H1 (cell line): ENCODE measurements around the gene RELN. TPM values are rescaled to one million over a fixed set of nuclear protein-coding genes. Genes with fewer than 3 reads are reported as not detected.

ENCODE experiments used
- CHD2 ChIP-seq: IDR thresholded peaks from 2 replicates; pipeline ENCODE4 v1.6.1; 2012; ENCODE audit warnings: low read length, improper control_type of control experiment
- CHD7 ChIP-seq: fragments of 300-600 bp; sonication (generic); IDR thresholded peaks from 2 replicates; pipeline ENCODE4 v1.7.1; 2012; ENCODE audit warnings: low read length, moderate library complexity, mild to moderate bottlenecking, inconsistent platforms; ENCODE audit not compliant: insufficient replicate concordance
- CTBP2 ChIP-seq: IDR thresholded peaks from 2 replicates; pipeline ENCODE4 v1.7.0; 2011; ENCODE audit warnings: borderline replicate concordance, mild to moderate bottlenecking, moderate library complexity, mixed read lengths, low read length; ENCODE audit not compliant: insufficient read depth, insufficient read length
- E2F6 ChIP-seq: IDR thresholded peaks from 2 replicates; pipeline ENCODE4 v1.6.1; 2012; ENCODE audit warnings: inconsistent platforms
- GABPA ChIP-seq: IDR thresholded peaks from 2 replicates; pipeline ENCODE4 v1.6.1; 2011; ENCODE audit warnings: mild to moderate bottlenecking, low read length, moderate library complexity, borderline replicate concordance; ENCODE audit not compliant: insufficient read depth
- KDM5A ChIP-seq: fragments of 200-600 bp; IDR thresholded peaks from 2 replicates; pipeline ENCODE4 v1.7.1; 2012; ENCODE audit warnings: mild to moderate bottlenecking, low read length, inconsistent platforms, mixed read lengths
- NRF1 ChIP-seq: IDR thresholded peaks from 2 replicates; pipeline ENCODE4 v1.6.1; 2011; ENCODE audit warnings: mild to moderate bottlenecking, low read depth, low read length, improper control_type of control experiment
- RXRA ChIP-seq: IDR thresholded peaks from 2 replicates; pipeline ENCODE4 v1.6.1; 2011; ENCODE audit warnings: low read depth, mild to moderate bottlenecking, low read length, moderate library complexity; ENCODE audit not compliant: insufficient read depth
- SAP30 ChIP-seq: fragments of 300-600 bp; sonication (generic); IDR thresholded peaks from 2 replicates; pipeline ENCODE4 v1.7.1; 2012; ENCODE audit warnings: low read length, moderate library complexity, mild to moderate bottlenecking, inconsistent platforms; ENCODE audit not compliant: insufficient read depth, insufficient replicate concordance
- YY1 ChIP-seq: IDR thresholded peaks from 2 replicates; pipeline ENCODE4 v1.6.1; 2011; ENCODE audit warnings: low read depth, mild to moderate bottlenecking, low read length
- polyA plus RNA-seq, 7 experiments: library from polyadenylated mRNA; depleted of rRNA in 3 of 7; stranded (reverse) in 5 of 7; unstranded in 2 of 7; fragments of >200 nt in 5 of 7; fragments of 200-250 nt in 2 of 7; gene quantifications; 1 replicate in 5 of 7; 2 replicates in 1 of 7; 4 replicates in 1 of 7; pipeline versions ENCODE4 v1.2.1 to v1.2.3, GENCODE V29; 2011 to 2013; ENCODE audit warnings: missing spikeins in 2 of 7, mixed read lengths in 2 of 7
- total RNA-seq: library from RNA; stranded (reverse); fragmentation: NEBNext Ultra II Directional; extraction: Animal tissue kit (Norgen Biotek cat#: 25700); gene quantifications from 2 replicates; pipeline ENCODE4 v1.2.1, GENCODE V29; 2021
- TF ChIP-seq, protein P1 (sequence below): IDR thresholded peaks from 2 replicates; pipeline ENCODE4 v1.6.1; 2012; ENCODE audit warnings: inconsistent platforms

Gene RELN
- total and polyA plus RNA-seq, 2 of the 8 experiments (the other 6 are each of a cell fraction or from before 2014, with no cell fraction given), result 0.03 to 0.07 TPM

GRCh38 chr7:103803631-103804030 is 185.8 kb downstream of the RELN start (continued):
- TF ChIP-seq CHD7, result no peak
- TF ChIP-seq RXRA, result no peak
- no peak for TF ChIP-seq CHD2
- TF ChIP-seq YY1, result no peak
- TF ChIP-seq CTBP2, result no peak
- no peak for TF ChIP-seq GABPA
- TF ChIP-seq KDM5A, result no peak
- TF ChIP-seq, protein P1, sequence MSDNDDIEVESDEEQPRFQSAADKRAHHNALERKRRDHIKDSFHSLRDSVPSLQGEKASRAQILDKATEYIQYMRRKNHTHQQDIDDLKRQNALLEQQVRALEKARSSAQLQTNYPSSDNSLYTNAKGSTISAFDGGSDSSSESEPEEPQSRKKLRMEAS, result no peak
- TF ChIP-seq NRF1, result no peak
- no peak for TF ChIP-seq SAP30
- TF ChIP-seq E2F6, result no peak
